ENCODE measurements around the gene PNPLA6. TPM values are rescaled to one million over a fixed set of nuclear protein-coding genes. Genes with fewer than 3 reads are reported as not detected.

Gene PNPLA6
- total RNA-seq (2021), result 121 and 139 TPM in 2 replicates
- Bru-seq, nascent RNA, result percentile 50 among the genes with signal in this experiment
- percentile 64 among the genes with signal in this experiment for BruChase-seq, experiment 1, labeled RNA remaining after a 2-hour chase
- percentile 75 among the genes with signal in this experiment for BruChase-seq, experiment 2, labeled RNA remaining after a 6-hour chase
- long read RNA-seq, full-length matches to known transcripts, result 7 of 42 reads
- long read RNA-seq, partial matches to known transcripts, result 24 of 42 reads
- long read RNA-seq, other reads (novel, unspliced or antisense), result 11 of 42 reads

GRCh38 chr19:7535047-7535997, at the start of gene PNPLA6:
Gene PNPLA6 (plus strand): TSS chr19:7535717. CDS start chr19:7535789, 72 bp downstream.
- CTCF ChIA-PET, result no interaction called here
- no peaks in the 10 kb centered on the region for H3K9me2 ChIP-seq (ENCODE audit: insufficient read depth)
- TF ChIP-seq CTCF (conservative IDR thresholded peaks at IDR 0.05) (no peak), EZH2 (IDR thresholded peaks at IDR 0.05; ENCODE audit: low read depth) (no peak)
- peaks cover 16% of the 10 kb centered on the region; the same call in 1 of the 2 replicates for H3F3A ChIP-seq (ENCODE audit: insufficient read depth, low read depth)
- peak; percentile 87 to 92 for DNase-seq
- POLR2A ChIA-PET (ENCODE audit: unreplicated experiment), result interaction anchor here (0.7 kb wide), 1 partner anchor 400 kb away, joined by 6 read pairs; no protein-coding TSS in a partner anchor
- peak within 1 kb of the TSS; percentile 83 for H3K4me3 ChIP-seq
- H4K20me1 ChIP-seq (ENCODE audit: insufficient read depth), result no peaks in the 10 kb centered on the region
- no peaks in the 10 kb centered on the region for H3K9me3 ChIP-seq (ENCODE audit: insufficient read depth, low read depth)
- BruUV-seq (replicated peaks), result no TSS peak
- intact Hi-C loops (cut with micrococcal nuclease; ENCODE audit: unreplicated experiment), result loop anchor here (2.0 to 10.0 kb wide), 3 partner anchors 75 to 181 kb away; no protein-coding TSS in a partner anchor
- peak within 1 kb of the TSS; percentile 85 for H2AFZ ChIP-seq
- H3K27ac ChIP-seq, result peak within 1 kb of the TSS; percentile 76; the same call in 1 of the 2 replicates
- H3K4me1 ChIP-seq (replicated peaks; ENCODE audit: insufficient read depth), result peaks cover 9% of the 10 kb centered on the region
- H3K79me2 ChIP-seq (ENCODE audit: low read depth), result no peaks in the 10 kb centered on the region
- H3K4me2 ChIP-seq, result peak within 1 kb of the TSS; percentile 100
- H3K27me3 ChIP-seq (ENCODE audit: insufficient read depth, low read depth), result no peaks in the 10 kb centered on the region
- no peaks in the 10 kb centered on the region; the same call in 1 of the 2 replicates for H3K36me3 ChIP-seq (ENCODE audit: low read depth)

GRCh38 chr19:7486923-7487322, 48.6 kb upstream of the PNPLA6 start:
- H3K9me3 ChIP-seq (ENCODE audit: insufficient read depth, low read depth), result no peaks in the 10 kb centered on the region
- no peak overlapping the region for H2AFZ ChIP-seq
- H3K4me1 ChIP-seq (replicated peaks; ENCODE audit: insufficient read depth), result peaks cover 41% of the 10 kb centered on the region
- H3K9me2 ChIP-seq (ENCODE audit: insufficient read depth), result no peaks in the 10 kb centered on the region
- no peak overlapping the region for H3K4me3 ChIP-seq
- no peak overlapping the region for H3K4me2 ChIP-seq
- POLR2A ChIA-PET (ENCODE audit: unreplicated experiment), result no interaction called here
- BruUV-seq (replicated peaks), result no TSS peak
- no peak for DNase-seq
- H3K36me3 ChIP-seq (ENCODE audit: low read depth), result no peaks in the 10 kb centered on the region
- peaks cover 35% of the 10 kb centered on the region; the same call in 1 of the 2 replicates for H3F3A ChIP-seq (ENCODE audit: insufficient read depth, low read depth)
- CTCF ChIA-PET, result interaction anchor here (0.6 kb wide), 1 partner anchor 37 kb away, joined by 3 read pairs; no protein-coding TSS in a partner anchor
- H3K79me2 ChIP-seq (ENCODE audit: low read depth), result peaks cover 7% of the 10 kb centered on the region
- TF ChIP-seq EZH2 (IDR thresholded peaks at IDR 0.05; ENCODE audit: low read depth), result no peak
- TF ChIP-seq CTCF (conservative IDR thresholded peaks at IDR 0.05), result no peak
- no peaks in the 10 kb centered on the region for H3K27me3 ChIP-seq (ENCODE audit: insufficient read depth, low read depth)
- no peak overlapping the region for H3K27ac ChIP-seq
- H4K20me1 ChIP-seq (ENCODE audit: insufficient read depth), result no peaks in the 10 kb centered on the region
- intact Hi-C loops (cut with micrococcal nuclease; ENCODE audit: unreplicated experiment), result no loop called here

- no peaks in the 10 kb centered on the region for H3K27me3 ChIP-seq (ENCODE audit: insufficient read depth, low read depth)
- H3K79me2 ChIP-seq (ENCODE audit: low read depth), result peaks cover 7% of the 10 kb centered on the region
- H3K9me2 ChIP-seq (ENCODE audit: insufficient read depth), result no peaks in the 10 kb centered on the region
- peak within 1 kb of the TSS; percentile 97 for H2AFZ ChIP-seq
- peaks cover 43% of the 10 kb centered on the region for H3K4me1 ChIP-seq (replicated peaks; ENCODE audit: insufficient read depth)
- intact Hi-C loops (cut with micrococcal nuclease; ENCODE audit: unreplicated experiment), result no loop called here
- POLR2A ChIA-PET (ENCODE audit: unreplicated experiment), result no interaction called here
- no peaks in the 10 kb centered on the region for H4K20me1 ChIP-seq (ENCODE audit: insufficient read depth)
- H3F3A ChIP-seq (ENCODE audit: insufficient read depth, low read depth), result peaks cover 36% of the 10 kb centered on the region
- H3K36me3 ChIP-seq (ENCODE audit: low read depth), result no peaks in the 10 kb centered on the region
- no peaks in the 10 kb centered on the region for H3K9me3 ChIP-seq (ENCODE audit: insufficient read depth, low read depth)
- CTCF ChIA-PET, result no interaction called here
- peak within 1 kb of the TSS; percentile 56 for H3K27ac ChIP-seq
- no peak for TF ChIP-seq EZH2 (IDR thresholded peaks at IDR 0.05; ENCODE audit: low read depth)
- TF ChIP-seq CTCF (conservative IDR thresholded peaks at IDR 0.05), result no peak
- peak within 1 kb of the TSS; percentile 80 for H3K4me3 ChIP-seq
- no TSS peak for BruUV-seq (replicated peaks)
- H3K4me2 ChIP-seq, result peak within 1 kb of the TSS; percentile 95
- DNase-seq, result peak; percentile 74 to 93
These were observed 46.7 kb upstream of the PNPLA6 start, which contains the start of gene PEX11G for GRCh38 chr19:7488736-7489353. Gene PEX11G (minus strand): TSS chr19:7489035. CDS start chr19:7489010, 25 bp downstream.

All from PC-9 (cell line).